Mesenchymal stem cell (in vitro differentiated cells and primary cell): ENCODE results near the gene ZBTB9.
A peak's percentile ranks its signal among the peaks of the same experiment; 100 is the strongest.

Source experiments
- DNase-seq: peaks from one replicate; pipeline ENCODE4 v3.0.0-alpha.2; 2013
- H2AFZ ChIP-seq: one replicate; pipeline ENCODE4 v1.6.1; 2013; ENCODE audit warnings: low read depth, mild to moderate bottlenecking, control low read depth, inconsistent platforms, low read length, moderate library complexity
- H2AK5ac ChIP-seq: 2 replicates; pipeline ENCODE4 v1.6.1; 2013; ENCODE audit warnings: low read length, moderate library complexity, mild to moderate bottlenecking, inconsistent platforms; ENCODE audit not compliant: severe bottlenecking
- H2BK120ac ChIP-seq: one replicate; pipeline ENCODE4 v1.6.1; 2013; ENCODE audit warnings: low read depth, mild to moderate bottlenecking, inconsistent platforms, low read length, moderate library complexity
- H2BK12ac ChIP-seq, 2 experiments: one replicate each; pipeline ENCODE4 v1.6.1; 2013; ENCODE audit warnings: inconsistent platforms in 2 of 2, low read length in 2 of 2, mild to moderate bottlenecking in 2 of 2, moderate library complexity in 2 of 2, control low read depth in 1 of 2
- H2BK15ac ChIP-seq: one replicate; pipeline ENCODE4 v1.6.1; 2013; ENCODE audit warnings: mild to moderate bottlenecking, low read depth, inconsistent platforms; ENCODE audit not compliant: poor library complexity, severe bottlenecking
- H2BK5ac ChIP-seq: 2 replicates; pipeline ENCODE4 v1.6.1; 2013; ENCODE audit warnings: low read depth, mild to moderate bottlenecking, low read length, control low read depth, inconsistent platforms; ENCODE audit not compliant: poor library complexity, severe bottlenecking
- H3K14ac ChIP-seq, 2 experiments: one replicate each; pipeline ENCODE4 v1.6.1; 2013; ENCODE audit warnings: inconsistent platforms in 2 of 2, low read length in 2 of 2, control low read depth in 1 of 2, mild to moderate bottlenecking in 1 of 2, moderate library complexity in 1 of 2
- H3K18ac ChIP-seq, 2 experiments: one replicate each; pipeline ENCODE4 v1.6.1; 2013; ENCODE audit warnings: inconsistent platforms in 2 of 2, low read length in 2 of 2, control low read depth in 1 of 2, low read depth in 1 of 2, mild to moderate bottlenecking in 1 of 2
- H3K23ac ChIP-seq, 2 experiments: one replicate each; pipeline ENCODE4 v1.6.1; 2013; ENCODE audit warnings: inconsistent platforms in 2 of 2, low read length in 2 of 2, mild to moderate bottlenecking in 2 of 2, moderate library complexity in 2 of 2, control low read depth in 1 of 2
- H3K27ac ChIP-seq: 2 replicates; pipeline ENCODE4 v1.5.1; 2013; ENCODE audit warnings: mild to moderate bottlenecking, moderate library complexity, low read length, control low read depth, inconsistent platforms; ENCODE audit not compliant: poor library complexity, severe bottlenecking
- H3K27me3 ChIP-seq, 2 experiments: 2 replicates each; pipeline versions ENCODE4 v1.6.1 to v1.7.0; 2013; ENCODE audit warnings: low read length in 2 of 2, mild to moderate bottlenecking in 2 of 2, moderate library complexity in 2 of 2, control low read depth in 1 of 2, inconsistent platforms in 1 of 2; ENCODE audit not compliant: control insufficient read depth in 1 of 2, insufficient read depth in 1 of 2
- H3K36me3 ChIP-seq, 2 experiments: 2 replicates each; pipeline versions ENCODE4 v1.6.1 to v1.7.0; 2013; ENCODE audit warnings: low read length in 2 of 2, control low read depth in 1 of 2, inconsistent platforms in 1 of 2, low read depth in 1 of 2, mild to moderate bottlenecking in 1 of 2; ENCODE audit not compliant: insufficient read depth in 2 of 2, control insufficient read depth in 1 of 2
- H3K4ac ChIP-seq, 2 experiments: one replicate each; pipeline ENCODE4 v1.6.1; 2013; ENCODE audit warnings: inconsistent platforms in 2 of 2, low read length in 2 of 2, mild to moderate bottlenecking in 2 of 2, moderate library complexity in 2 of 2, control low read depth in 1 of 2, low read depth in 1 of 2
- H3K4me1 ChIP-seq: 2 replicates; pipeline ENCODE4 v1.6.1; 2013; ENCODE audit warnings: low read depth, low read length, control low read depth; ENCODE audit not compliant: control insufficient read depth, insufficient read depth
- H3K4me2 ChIP-seq: 2 replicates; pipeline ENCODE4 v1.6.1; 2013; ENCODE audit warnings: low read length, mild to moderate bottlenecking, inconsistent platforms; ENCODE audit not compliant: poor library complexity, severe bottlenecking
- H3K4me3 ChIP-seq, 2 experiments: 2 replicates each; pipeline versions ENCODE4 v1.5.1 to v1.7.0; 2013; ENCODE audit warnings: low read length in 2 of 2, mild to moderate bottlenecking in 2 of 2, control low read depth in 1 of 2, low read depth in 1 of 2; ENCODE audit not compliant: insufficient read depth in 1 of 2
- H3K79me1 ChIP-seq: replicated peaks from 2 replicates; pipeline ENCODE4 v1.6.1; 2013; ENCODE audit warnings: mild to moderate bottlenecking, control low read depth, low read length, inconsistent platforms; ENCODE audit not compliant: poor library complexity, severe bottlenecking
- H3K9ac ChIP-seq: 2 replicates; pipeline ENCODE4 v1.7.0; 2013; ENCODE audit warnings: mild to moderate bottlenecking, low read length, moderate library complexity
- H3K9me3 ChIP-seq: 2 replicates; pipeline ENCODE4 v1.7.0; 2013; ENCODE audit warnings: mild to moderate bottlenecking, low read length; ENCODE audit not compliant: control insufficient read depth
- H4K8ac ChIP-seq: one replicate; pipeline ENCODE4 v1.6.1; 2013; ENCODE audit warnings: inconsistent platforms, mild to moderate bottlenecking, low read length, moderate library complexity
- H4K91ac ChIP-seq: one replicate; pipeline ENCODE4 v1.6.1; 2013; ENCODE audit warnings: mild to moderate bottlenecking, low read length, inconsistent platforms
- WGBS: methylation state at CpG from one replicate; pipeline ENCODE4 v1.1.7; 2013; ENCODE audit warnings: mixed read lengths; 5-methylcytosine and 5-hydroxymethylcytosine counted together

ZBTB9 gene

DNA sequence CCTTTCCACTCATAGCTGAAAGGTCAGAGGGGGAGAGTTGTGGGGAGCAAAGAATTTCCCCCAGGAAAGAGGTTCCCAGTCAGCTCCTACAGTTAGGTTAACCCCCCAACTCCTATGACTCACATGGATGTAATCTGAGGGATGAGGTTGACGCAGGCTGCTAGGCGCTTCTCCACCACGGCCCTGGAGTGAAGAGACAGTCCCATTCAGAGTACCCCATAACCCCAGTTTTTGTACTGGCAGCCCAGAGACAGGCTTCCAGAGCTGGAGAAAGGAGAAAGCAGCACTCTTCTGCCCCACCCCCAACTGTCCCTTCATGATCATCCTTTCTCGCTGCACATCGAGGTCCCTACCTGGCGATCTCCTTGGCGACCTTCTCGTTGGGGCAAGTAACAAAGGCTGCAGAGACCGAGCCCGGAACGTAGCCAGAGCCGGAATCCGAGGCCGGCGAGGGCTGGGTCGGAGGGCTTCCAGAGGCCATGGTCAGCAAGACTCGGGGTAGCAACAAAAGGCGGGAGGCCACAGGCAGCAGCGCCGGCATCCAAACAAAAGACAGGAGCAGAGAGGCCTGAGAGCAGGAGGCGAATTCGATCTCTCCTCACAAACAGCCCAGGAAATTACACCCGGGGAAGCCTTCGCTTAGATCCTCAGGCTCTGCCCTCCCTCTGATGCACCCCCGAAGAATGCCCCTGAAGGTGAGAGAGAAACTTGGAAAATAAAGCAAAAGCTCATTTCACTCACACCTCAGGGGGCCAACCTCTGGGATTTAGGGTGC lies 37.1 kb upstream of the ZBTB9 start:
- Histone ChIP-seq H3K23ac (no peak overlapping the region), H2BK120ac (no peak overlapping the region), H3K4me1 (peaks cover 34% of the 10 kb centered on the region), H3K27me3 (no peaks in the 10 kb centered on the region), H4K8ac (peak overlapping the region; percentile 72), H2BK12ac (peak overlapping the region; percentile 14 to 54), H3K36me3 (peaks cover 40 to 53% of the 10 kb centered on the region in 2 experiments), H3K18ac (peak overlapping the region; percentile 49 to 90), H3K27ac (peak overlapping the region; percentile 77), H2AFZ (no peak overlapping the region), H3K4ac (peak overlapping the region; percentile 42 to 90), H3K9me3 (no peaks in the 10 kb centered on the region), H3K14ac (peak overlapping the region in 1 of 2 experiments; percentile 96), H2BK15ac (peak overlapping the region; percentile 45), H3K4me2 (peak overlapping the region; percentile 81), H2AK5ac (no peak overlapping the region), H3K9ac (peak overlapping the region; percentile 99), H4K91ac (peak overlapping the region; percentile 72), H3K4me3 (peak overlapping the region; percentile 76 to 99), H2BK5ac (peak overlapping the region; percentile 40), H3K79me1 (peaks cover 22% of the 10 kb centered on the region)
- peak; percentile 88 for DNase-seq
- WGBS, result 1% methylated on average over 15 of the region's 25 CpGs

DNA sequence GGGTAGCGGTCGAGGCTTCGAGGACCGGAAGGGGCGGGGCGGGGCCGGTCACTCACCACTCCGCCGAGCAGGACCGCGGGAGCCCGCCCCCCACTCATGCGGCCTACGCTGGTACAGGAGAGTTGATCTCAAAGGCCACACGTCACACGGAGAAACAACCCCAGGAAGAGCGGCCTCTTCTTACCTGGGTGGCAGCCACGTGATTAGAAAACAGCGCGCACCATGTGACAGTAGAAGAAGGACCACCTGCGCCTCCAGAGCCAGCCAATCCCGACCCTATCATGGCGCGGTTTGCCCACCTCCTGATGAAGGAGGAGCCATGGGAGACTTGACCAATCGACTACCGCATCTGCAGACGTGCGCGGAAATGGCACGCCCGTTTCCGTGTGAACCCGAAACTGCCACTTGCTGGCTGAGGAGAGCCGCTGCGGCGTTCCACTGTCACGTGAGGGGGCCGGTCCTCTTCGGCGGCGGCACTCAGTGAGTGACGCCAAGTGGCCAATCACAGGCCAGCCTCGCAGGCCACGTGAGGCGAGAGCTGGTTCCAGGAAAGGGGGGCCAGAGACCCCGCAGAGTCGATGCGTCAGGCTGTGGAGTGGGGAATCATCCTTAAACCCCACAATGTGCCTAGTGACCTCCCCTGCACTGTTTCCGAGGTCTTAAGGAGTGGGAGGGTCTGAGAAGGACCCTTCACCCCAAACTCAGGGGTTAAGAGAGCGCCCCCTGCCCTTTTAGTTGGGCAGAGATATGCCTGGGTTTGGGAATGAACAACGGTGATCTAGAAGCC lies 36.3 kb upstream of the ZBTB9 start, which contains the start of gene CUTA:
Gene CUTA (minus strand): TSS at position 205 of the 787 bp plus-strand sequence. CDS start 107 bp downstream, at position 98.
- WGBS, result under 1% methylated on average over 47 of the region's 51 CpGs
- H3K14ac ChIP-seq, result peak within 1 kb of the TSS in 1 of 2 experiments; percentile 96

DNA sequence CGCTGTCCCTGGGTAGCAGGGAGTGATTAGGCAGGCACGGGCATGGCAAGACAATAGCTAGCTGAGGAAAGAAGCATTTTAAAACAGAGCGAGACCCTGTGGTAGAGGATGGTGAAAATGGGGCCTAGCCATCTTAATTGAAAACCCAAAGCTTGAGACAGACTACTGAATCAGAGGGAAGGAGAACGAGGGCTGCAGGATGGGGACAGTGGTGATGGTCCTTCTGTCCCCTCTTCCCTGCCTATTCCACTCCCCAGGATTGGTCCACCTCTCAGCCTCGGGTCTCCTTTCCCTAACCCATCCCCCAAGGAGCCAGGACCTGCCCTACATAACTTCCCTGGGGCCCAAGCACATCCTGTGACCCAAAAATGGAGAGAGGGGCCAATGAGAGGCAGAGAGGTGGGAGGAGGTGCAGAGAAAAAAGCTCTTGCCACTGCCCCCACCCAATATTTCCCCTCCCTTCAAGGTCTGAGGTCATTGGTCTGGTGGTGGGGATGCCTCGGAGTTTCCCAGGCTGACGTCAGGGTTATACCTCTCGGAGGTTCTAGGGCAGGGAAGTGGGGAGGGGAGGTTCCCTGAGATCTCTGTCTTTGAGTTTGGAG lies 35.6 kb upstream of the ZBTB9 start:
- Histone ChIP-seq H4K91ac (peak overlapping the region; percentile 96), H2AK5ac (peak overlapping the region; percentile 82), H2BK12ac (peak overlapping the region; percentile 73 to 94), H2BK120ac (peak overlapping the region; percentile 56), H2AFZ (no peak overlapping the region), H3K4me2 (peak overlapping the region; percentile 69), H3K4me1 (peaks cover 27% of the 10 kb centered on the region), H4K8ac (peak overlapping the region; percentile 96), H3K27me3 (no peaks in the 10 kb centered on the region), H2BK5ac (peak overlapping the region; percentile 48), H3K9ac (peak overlapping the region; percentile 92), H3K14ac (peak overlapping the region in 1 of 2 experiments; percentile 31), H3K4me3 (peak overlapping the region in 1 of 2 experiments; percentile 99), H3K4ac (peak overlapping the region; percentile 79 to 90), H3K27ac (peak overlapping the region; percentile 87), H3K36me3 (peaks cover 32 to 53% of the 10 kb centered on the region in 2 experiments), H3K18ac (peak overlapping the region; percentile 56 to 93), H3K23ac (peak overlapping the region in 1 of 2 experiments; percentile 35), H3K9me3 (no peaks in the 10 kb centered on the region), H2BK15ac (peak overlapping the region; percentile 87), H3K79me1 (peaks cover 25% of the 10 kb centered on the region)
- peak; percentile 92 for DNase-seq
- 14% methylated on average over 7 of the region's 8 CpGs for WGBS

More for the DNA sequence above, 36.3 kb upstream of the ZBTB9 start, which contains the start of gene CUTA:
- Histone ChIP-seq H3K79me1 (peaks cover 23% of the 10 kb centered on the region), H3K23ac (peak within 1 kb of the TSS in 1 of 2 experiments; percentile 35), H3K4me2 (peak within 1 kb of the TSS; percentile 81), H4K91ac (peak within 1 kb of the TSS; percentile 96), H3K4ac (peak within 1 kb of the TSS; percentile 79 to 90), H3K36me3 (peaks cover 33 to 53% of the 10 kb centered on the region in 2 experiments), H2AFZ (peak within 1 kb of the TSS; percentile 64), H4K8ac (peak within 1 kb of the TSS; percentile 96), H3K18ac (peak within 1 kb of the TSS; percentile 56 to 93), H2BK15ac (peak within 1 kb of the TSS; percentile 87), H3K4me1 (peaks cover 29% of the 10 kb centered on the region), H3K4me3 (peak within 1 kb of the TSS; percentile 76 to 99), H3K27me3 (no peaks in the 10 kb centered on the region), H2BK5ac (peak within 1 kb of the TSS; percentile 48), H2AK5ac (peak within 1 kb of the TSS; percentile 82), H3K27ac (peak within 1 kb of the TSS; percentile 87), H3K9me3 (no peaks in the 10 kb centered on the region), H2BK120ac (peak within 1 kb of the TSS; percentile 56), H2BK12ac (peak within 1 kb of the TSS; percentile 73 to 94), H3K9ac (peak within 1 kb of the TSS; percentile 99)
- peak; percentile 100 for DNase-seq
